ENCODE data around the gene RCSD1. TPM values are rescaled to one million over a fixed set of nuclear protein-coding genes. Genes with fewer than 3 reads are reported as not detected.

Gene RCSD1
- total and polyA plus RNA-seq, 2 of the 13 experiments (the other 11 are each of a cell fraction or from before 2014, with no cell fraction given): not detected

DNA sequence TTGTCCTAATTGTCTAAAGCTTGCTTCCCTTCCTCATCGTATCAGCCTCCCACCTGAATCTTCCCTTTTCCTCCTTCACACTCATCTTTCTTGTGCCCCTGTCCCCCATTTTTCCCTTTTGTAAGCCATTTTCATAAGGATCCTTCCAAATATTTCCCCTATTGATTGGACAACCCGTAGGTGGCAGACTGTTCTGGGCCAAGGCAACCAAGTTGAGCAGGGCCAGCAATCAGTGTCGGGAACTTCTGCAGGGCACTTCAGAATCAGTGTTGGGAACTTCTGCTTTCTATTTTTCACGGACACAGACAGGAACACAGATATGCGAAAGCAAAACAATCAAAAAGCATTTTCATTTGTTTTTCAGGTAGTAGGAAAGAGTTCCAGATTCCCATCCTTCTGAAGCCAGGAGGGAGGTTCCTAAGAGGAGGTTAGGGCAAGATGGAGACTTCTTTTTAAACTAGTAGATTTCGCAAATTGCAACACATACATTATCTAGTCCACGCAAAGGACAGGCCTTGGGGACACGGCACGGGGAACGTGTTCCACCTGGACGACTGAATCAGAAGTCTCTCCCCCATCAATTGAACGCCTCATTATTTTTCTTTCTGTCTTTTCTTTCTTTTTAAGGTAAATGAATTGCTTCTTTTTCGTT lies 91.1 kb downstream of the RCSD1 start (continued):
- TF ChIP-seq NCOA2 (CRISPR knock-in tag; IDR thresholded peaks at IDR 0.05): no peak
- no peak for TF ChIP-seq ZNF292 (CRISPR knock-in tag; IDR thresholded peaks at IDR 0.05; ENCODE audit: borderline replicate concordance, low read depth)
- TF ChIP-seq, protein P1, sequence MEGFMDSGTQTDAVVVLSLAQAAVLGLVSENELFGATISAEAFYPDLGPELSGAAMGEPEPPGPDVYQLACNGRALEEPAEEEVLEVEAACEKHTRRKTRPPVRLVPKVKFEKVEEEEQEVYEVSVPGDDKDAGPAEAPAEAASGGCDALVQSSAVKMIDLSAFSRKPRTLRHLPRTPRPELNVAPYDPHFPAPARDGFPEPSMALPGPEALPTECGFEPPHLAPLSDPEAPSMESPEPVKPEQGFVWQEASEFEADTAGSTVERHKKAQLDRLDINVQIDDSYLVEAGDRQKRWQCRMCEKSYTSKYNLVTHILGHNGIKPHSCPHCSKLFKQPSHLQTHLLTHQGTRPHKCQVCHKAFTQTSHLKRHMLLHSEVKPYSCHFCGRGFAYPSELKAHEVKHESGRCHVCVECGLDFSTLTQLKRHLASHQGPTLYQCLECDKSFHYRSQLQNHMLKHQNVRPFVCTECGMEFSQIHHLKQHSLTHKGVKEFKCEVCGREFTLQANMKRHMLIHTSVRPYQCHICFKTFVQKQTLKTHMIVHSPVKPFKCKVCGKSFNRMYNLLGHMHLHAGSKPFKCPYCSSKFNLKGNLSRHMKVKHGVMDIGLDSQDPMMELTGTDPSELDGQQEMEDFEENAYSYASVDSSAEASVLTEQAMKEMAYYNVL (CRISPR knock-in tag; IDR thresholded peaks at IDR 0.05; ENCODE audit: borderline replicate concordance): no peak
- TF ChIP-seq, protein P2, sequence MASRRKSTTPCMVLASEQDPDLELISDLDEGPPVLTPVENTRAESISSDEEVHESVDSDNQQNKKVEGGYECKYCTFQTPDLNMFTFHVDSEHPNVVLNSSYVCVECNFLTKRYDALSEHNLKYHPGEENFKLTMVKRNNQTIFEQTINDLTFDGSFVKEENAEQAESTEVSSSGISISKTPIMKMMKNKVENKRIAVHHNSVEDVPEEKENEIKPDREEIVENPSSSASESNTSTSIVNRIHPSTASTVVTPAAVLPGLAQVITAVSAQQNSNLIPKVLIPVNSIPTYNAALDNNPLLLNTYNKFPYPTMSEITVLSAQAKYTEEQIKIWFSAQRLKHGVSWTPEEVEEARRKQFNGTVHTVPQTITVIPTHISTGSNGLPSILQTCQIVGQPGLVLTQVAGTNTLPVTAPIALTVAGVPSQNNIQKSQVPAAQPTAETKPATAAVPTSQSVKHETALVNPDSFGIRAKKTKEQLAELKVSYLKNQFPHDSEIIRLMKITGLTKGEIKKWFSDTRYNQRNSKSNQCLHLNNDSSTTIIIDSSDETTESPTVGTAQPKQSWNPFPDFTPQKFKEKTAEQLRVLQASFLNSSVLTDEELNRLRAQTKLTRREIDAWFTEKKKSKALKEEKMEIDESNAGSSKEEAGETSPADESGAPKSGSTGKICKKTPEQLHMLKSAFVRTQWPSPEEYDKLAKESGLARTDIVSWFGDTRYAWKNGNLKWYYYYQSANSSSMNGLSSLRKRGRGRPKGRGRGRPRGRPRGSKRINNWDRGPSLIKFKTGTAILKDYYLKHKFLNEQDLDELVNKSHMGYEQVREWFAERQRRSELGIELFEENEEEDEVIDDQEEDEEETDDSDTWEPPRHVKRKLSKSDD (CRISPR knock-in tag; IDR thresholded peaks at IDR 0.05; ENCODE audit: low read depth): no peak
- TF ChIP-seq, protein P3, sequence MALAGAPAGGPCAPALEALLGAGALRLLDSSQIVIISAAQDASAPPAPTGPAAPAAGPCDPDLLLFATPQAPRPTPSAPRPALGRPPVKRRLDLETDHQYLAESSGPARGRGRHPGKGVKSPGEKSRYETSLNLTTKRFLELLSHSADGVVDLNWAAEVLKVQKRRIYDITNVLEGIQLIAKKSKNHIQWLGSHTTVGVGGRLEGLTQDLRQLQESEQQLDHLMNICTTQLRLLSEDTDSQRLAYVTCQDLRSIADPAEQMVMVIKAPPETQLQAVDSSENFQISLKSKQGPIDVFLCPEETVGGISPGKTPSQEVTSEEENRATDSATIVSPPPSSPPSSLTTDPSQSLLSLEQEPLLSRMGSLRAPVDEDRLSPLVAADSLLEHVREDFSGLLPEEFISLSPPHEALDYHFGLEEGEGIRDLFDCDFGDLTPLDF (CRISPR knock-in tag; IDR thresholded peaks at IDR 0.05): 0 out of 2 replicates have a peak, but pooled peaks have one; percentile 8
- 0 out of 2 replicates have a peak, but pooled peaks have one; percentile 8 for TF ChIP-seq CEBPB (IDR thresholded peaks at IDR 0.05; ENCODE audit: borderline replicate concordance, low read depth, low read length)
- no peak for TF ChIP-seq ZMYM3 (CRISPR knock-in tag; IDR thresholded peaks at IDR 0.05)
- TF ChIP-seq ZSCAN20 (CRISPR knock-in tag; IDR thresholded peaks at IDR 0.05; ENCODE audit: borderline replicate concordance): no peak
- 0 out of 2 replicates have a peak, but pooled peaks have one; percentile 49 for TF ChIP-seq ZFAT (CRISPR knock-in tag; conservative IDR thresholded peaks at IDR 0.05)
- no peak for TF ChIP-seq ZNF501 (CRISPR knock-in tag; IDR thresholded peaks at IDR 0.05)
- TF ChIP-seq, protein P4, sequence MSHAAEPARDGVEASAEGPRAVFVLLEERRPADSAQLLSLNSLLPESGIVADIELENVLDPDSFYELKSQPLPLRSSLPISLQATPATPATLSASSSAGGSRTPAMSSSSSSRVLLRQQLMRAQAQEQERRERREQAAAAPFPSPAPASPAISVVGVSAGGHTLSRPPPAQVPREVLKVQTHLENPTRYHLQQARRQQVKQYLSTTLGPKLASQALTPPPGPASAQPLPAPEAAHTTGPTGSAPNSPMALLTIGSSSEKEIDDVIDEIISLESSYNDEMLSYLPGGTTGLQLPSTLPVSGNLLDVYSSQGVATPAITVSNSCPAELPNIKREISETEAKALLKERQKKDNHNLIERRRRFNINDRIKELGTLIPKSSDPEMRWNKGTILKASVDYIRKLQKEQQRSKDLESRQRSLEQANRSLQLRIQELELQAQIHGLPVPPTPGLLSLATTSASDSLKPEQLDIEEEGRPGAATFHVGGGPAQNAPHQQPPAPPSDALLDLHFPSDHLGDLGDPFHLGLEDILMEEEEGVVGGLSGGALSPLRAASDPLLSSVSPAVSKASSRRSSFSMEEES (CRISPR knock-in tag; IDR thresholded peaks at IDR 0.05): no peak
- TF ChIP-seq, protein P5, sequence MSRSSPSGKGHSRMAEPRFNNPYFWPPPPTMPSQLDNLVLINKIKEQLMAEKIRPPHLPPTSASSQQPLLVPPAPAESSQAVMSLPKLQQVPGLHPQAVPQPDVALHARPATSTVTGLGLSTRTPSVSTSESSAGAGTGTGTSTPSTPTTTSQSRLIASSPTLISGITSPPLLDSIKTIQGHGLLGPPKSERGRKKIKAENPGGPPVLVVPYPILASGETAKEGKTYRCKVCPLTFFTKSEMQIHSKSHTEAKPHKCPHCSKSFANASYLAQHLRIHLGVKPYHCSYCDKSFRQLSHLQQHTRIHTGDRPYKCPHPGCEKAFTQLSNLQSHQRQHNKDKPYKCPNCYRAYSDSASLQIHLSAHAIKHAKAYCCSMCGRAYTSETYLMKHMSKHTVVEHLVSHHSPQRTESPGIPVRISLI (CRISPR knock-in tag; IDR thresholded peaks at IDR 0.05; ENCODE audit: borderline replicate concordance): no peak
- TF ChIP-seq, protein P6, sequence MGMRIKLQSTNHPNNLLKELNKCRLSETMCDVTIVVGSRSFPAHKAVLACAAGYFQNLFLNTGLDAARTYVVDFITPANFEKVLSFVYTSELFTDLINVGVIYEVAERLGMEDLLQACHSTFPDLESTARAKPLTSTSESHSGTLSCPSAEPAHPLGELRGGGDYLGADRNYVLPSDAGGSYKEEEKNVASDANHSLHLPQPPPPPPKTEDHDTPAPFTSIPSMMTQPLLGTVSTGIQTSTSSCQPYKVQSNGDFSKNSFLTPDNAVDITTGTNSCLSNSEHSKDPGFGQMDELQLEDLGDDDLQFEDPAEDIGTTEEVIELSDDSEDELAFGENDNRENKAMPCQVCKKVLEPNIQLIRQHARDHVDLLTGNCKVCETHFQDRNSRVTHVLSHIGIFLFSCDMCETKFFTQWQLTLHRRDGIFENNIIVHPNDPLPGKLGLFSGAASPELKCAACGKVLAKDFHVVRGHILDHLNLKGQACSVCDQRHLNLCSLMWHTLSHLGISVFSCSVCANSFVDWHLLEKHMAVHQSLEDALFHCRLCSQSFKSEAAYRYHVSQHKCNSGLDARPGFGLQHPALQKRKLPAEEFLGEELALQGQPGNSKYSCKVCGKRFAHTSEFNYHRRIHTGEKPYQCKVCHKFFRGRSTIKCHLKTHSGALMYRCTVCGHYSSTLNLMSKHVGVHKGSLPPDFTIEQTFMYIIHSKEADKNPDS (CRISPR knock-in tag; IDR thresholded peaks at IDR 0.05): no peak
- TF ChIP-seq ZNF543 (CRISPR knock-in tag; IDR thresholded peaks at IDR 0.05): no peak
